Smooth muscle cell (in vitro differentiated cells): ENCODE data around the gene NUDT3. TPM values are rescaled to one million over a fixed set of nuclear protein-coding genes. Genes with fewer than 3 reads are reported as not detected.

Experiments
- DNase-seq: peaks from one replicate; lab custom pipeline; 2025; ENCODE audit not compliant: unreplicated experiment; lab: John Stamatoyannopoulos, UW
- H2AFZ ChIP-seq: fragments of 200-600 bp; sonication (generic); 2 replicates; pipeline ENCODE4 v1.6.0; 2016; ENCODE audit warnings: antibody characterized with exemption, low read depth, mild to moderate bottlenecking
- H3F3A ChIP-seq: fragments of 200-600 bp; sonication (generic); 2 replicates; pipeline ENCODE4 v1.6.0; 2017; ENCODE audit warnings: antibody characterized with exemption, low read depth
- H3K27ac ChIP-seq: fragments of 200-600 bp; sonication (generic); 2 replicates; pipeline ENCODE4 v1.5.1; 2016; ENCODE audit warnings: low read depth, mild to moderate bottlenecking
- H3K27me3 ChIP-seq: fragments of 200-600 bp; sonication (generic); 2 replicates; pipeline ENCODE4 v1.6.1; 2016; ENCODE audit warnings: low read depth, mild to moderate bottlenecking
- H3K36me3 ChIP-seq: fragments of 200-600 bp; sonication (generic); 2 replicates; pipeline ENCODE4 v1.5.1; 2016; ENCODE audit warnings: low read depth
- H3K4me1 ChIP-seq: fragments of 200-600 bp; sonication (generic); 2 replicates; pipeline ENCODE4 v1.5.1; 2016; ENCODE audit warnings: low read depth
- H3K4me2 ChIP-seq: fragments of 200-600 bp; sonication (generic); 2 replicates; pipeline ENCODE4 v1.6.0; 2016; ENCODE audit warnings: mild to moderate bottlenecking
- H3K4me3 ChIP-seq: fragments of 200-600 bp; sonication (generic); 2 replicates; pipeline ENCODE4 v1.5.1; 2016; ENCODE audit warnings: mild to moderate bottlenecking
- H3K79me2 ChIP-seq: fragments of 200-600 bp; sonication (generic); 2 replicates; pipeline ENCODE4 v1.6.0; 2016; ENCODE audit warnings: low read depth, mild to moderate bottlenecking
- H3K9ac ChIP-seq: fragments of 200-600 bp; sonication (generic); 2 replicates; pipeline ENCODE4 v1.6.0; 2016; ENCODE audit warnings: low read depth
- H3K9me3 ChIP-seq: fragments of 200-600 bp; sonication (generic); replicated peaks from 2 replicates; pipeline ENCODE4 v1.5.1; 2016; ENCODE audit warnings: low read depth
- H4K20me1 ChIP-seq: fragments of 200-600 bp; sonication (generic); 2 replicates; pipeline ENCODE4 v1.6.0; 2016; ENCODE audit warnings: low read depth
- CTCF ChIP-seq: fragments of 200-600 bp; sonication (generic); IDR thresholded peaks from 2 replicates; pipeline ENCODE4 v1.5.1; 2017; ENCODE audit warnings: borderline replicate concordance, mild to moderate bottlenecking, antibody characterized with exemption; ENCODE audit not compliant: insufficient read depth, poor library complexity, severe bottlenecking
- WGBS: methylation state at CpG from one replicate; pipeline ENCODE4 v1.1.7; 2016; ENCODE audit warnings: low lambda C conversion rate; 5-methylcytosine and 5-hydroxymethylcytosine counted together
- polyA plus RNA-seq: library from polyadenylated mRNA; unstranded; fragments of >200 nt; fragmentation: Nextera tagmentation; extraction: Ambion mirVana; gene quantifications from 2 replicates; pipeline ENCODE4 v1.2.1, GENCODE V29; 2016
- total RNA-seq: library from RNA; depleted of rRNA; stranded (reverse); fragments of >200 nt; gene quantifications from 2 replicates; pipeline ENCODE4 v1.2.3, GENCODE V29; 2014

The NUDT3 gene
- total and polyA plus RNA-seq, 2 experiments from 2014 or later = 7.5 to 12.9 TPM

- Histone ChIP-seq H3K9ac (no peak overlapping the region), H3K79me2 (peaks cover 74% of the 10 kb centered on the region), H3F3A (no peaks in the 10 kb centered on the region), H3K27ac (no peak overlapping the region), H4K20me1 (peaks cover 60% of the 10 kb centered on the region), H3K4me2 (no peak overlapping the region), H3K4me1 (no peaks in the 10 kb centered on the region), H3K27me3 (no peaks in the 10 kb centered on the region), H3K4me3 (no peak overlapping the region), H3K36me3 (no peaks in the 10 kb centered on the region), H3K9me3 (no peaks in the 10 kb centered on the region), H2AFZ (no peak overlapping the region)
- no peak for DNase-seq
- WGBS = 97% methylated on average over 5 of the region's 5 CpGs
- no peak for TF ChIP-seq CTCF
These were observed 16.6 kb downstream of the NUDT3 start for GRCh38 chr6:34375833-34376232.

- no peak overlapping the region for H3K4me2 ChIP-seq
- no peak overlapping the region for H3K9ac ChIP-seq
- DNase-seq = no peak
- H3K4me3 ChIP-seq = no peak overlapping the region
- H3K79me2 ChIP-seq = peaks cover 74% of the 10 kb centered on the region
- no peak overlapping the region for H2AFZ ChIP-seq
- H3K27me3 ChIP-seq = no peaks in the 10 kb centered on the region
- no peak overlapping the region for H3K27ac ChIP-seq
- H3K4me1 ChIP-seq = no peaks in the 10 kb centered on the region
- no peaks in the 10 kb centered on the region for H3K9me3 ChIP-seq
- no peaks in the 10 kb centered on the region for H3F3A ChIP-seq
- H3K36me3 ChIP-seq = no peaks in the 10 kb centered on the region
- H4K20me1 ChIP-seq = peaks cover 59% of the 10 kb centered on the region
- TF ChIP-seq CTCF = no peak
- whole genome bisulfite sequencing = 82% methylated on average over 4 of the region's 4 CpGs
These were observed 18.0 kb downstream of the NUDT3 start for GRCh38 chr6:34374508-34374907.

DNA sequence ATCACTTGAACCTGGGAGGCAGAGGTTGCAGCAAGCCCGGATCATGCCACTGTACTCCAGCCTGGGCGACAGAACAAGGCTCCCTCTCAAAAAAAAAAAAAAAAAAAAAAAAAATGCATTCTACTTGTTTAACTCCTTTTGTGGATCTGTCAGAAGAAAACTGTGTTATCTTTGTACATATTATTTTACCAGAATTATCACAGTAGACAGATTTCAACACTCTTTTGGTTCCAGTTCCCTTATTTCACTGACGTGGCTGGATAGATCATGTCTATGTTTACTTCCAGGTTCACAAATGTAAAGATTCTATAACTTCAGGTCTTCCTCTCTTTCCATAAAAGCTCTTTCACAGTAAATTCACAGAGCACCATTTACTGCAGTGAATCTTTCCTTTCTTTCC is 18.4 kb downstream of the NUDT3 start:
- H3K36me3 ChIP-seq = no peaks in the 10 kb centered on the region

More for the DNA sequence above, 18.4 kb downstream of the NUDT3 start:
- H3K79me2 ChIP-seq = peaks cover 74% of the 10 kb centered on the region
- no peaks in the 10 kb centered on the region for H3F3A ChIP-seq
- no peaks in the 10 kb centered on the region for H3K9me3 ChIP-seq
- no peak overlapping the region for H3K9ac ChIP-seq
- no peaks in the 10 kb centered on the region for H3K27me3 ChIP-seq
- 81% methylated on average over 3 of the region's 3 CpGs for WGBS
- TF ChIP-seq CTCF = no peak
- H3K4me2 ChIP-seq = no peak overlapping the region
- H3K27ac ChIP-seq = no peak overlapping the region
- no peak overlapping the region for H3K4me3 ChIP-seq
- no peaks in the 10 kb centered on the region for H3K4me1 ChIP-seq
- H2AFZ ChIP-seq = no peak overlapping the region
- peaks cover 56% of the 10 kb centered on the region for H4K20me1 ChIP-seq
- no peak for DNase-seq
